ENCODE results near the gene VIPR1.

DNA sequence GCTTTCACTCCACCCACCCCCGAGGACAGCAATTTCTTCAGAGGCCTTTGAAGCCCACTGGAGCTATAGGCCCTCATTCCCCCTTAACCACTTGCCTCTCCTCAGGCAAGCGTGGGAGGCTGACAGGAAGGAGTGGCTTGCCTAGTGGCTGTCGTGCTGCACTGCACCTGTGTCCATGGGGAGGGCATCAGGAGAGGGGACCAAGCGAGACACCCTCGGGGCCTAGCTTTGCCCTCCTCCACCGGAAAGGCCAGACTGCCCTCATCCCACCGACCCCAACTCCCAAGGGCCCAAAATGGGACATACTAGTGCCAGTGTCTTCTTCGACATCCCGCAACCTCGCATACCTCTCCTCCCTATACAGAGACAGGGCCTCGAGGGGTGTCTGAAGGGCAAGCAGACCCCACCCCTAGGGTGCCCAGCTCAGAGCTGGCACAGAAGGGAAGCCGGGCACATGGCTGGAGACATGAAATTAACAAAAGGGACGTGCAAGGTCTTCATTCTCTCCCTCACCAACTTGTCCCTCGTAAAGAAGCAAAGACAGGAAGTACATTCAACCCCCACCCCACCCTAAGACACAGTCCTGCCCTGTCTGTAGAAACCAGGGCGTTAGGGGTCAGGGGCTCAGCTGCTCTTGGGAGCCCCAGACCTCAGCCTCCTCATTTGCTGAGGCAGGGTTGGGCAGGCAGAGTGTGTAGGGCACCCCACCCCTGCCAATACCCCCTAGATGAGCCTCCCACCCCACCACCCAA lies 24.3 kb downstream of the VIPR1 start:
- TF ChIP-seq EZH2 (IDR thresholded peaks at IDR 0.05): no peak
- TF ChIP-seq FOXP2 (optimal IDR thresholded peaks at IDR 0.05; ENCODE audit: control extremely low read depth, extremely low read length, insufficient read depth): no peak

All from SK-N-MC (cell line).